Epithelial cell of esophagus (primary cell): ENCODE results near the gene PPP2R5D.

Experiments
- DNase-seq: peaks from one replicate; pipeline ENCODE4 v3.0.0; 2010; ENCODE audit warnings: low read depth
- H3K4me3 ChIP-seq: 2 replicates; pipeline ENCODE4 v1.5.1; 2011; ENCODE audit warnings: mild to moderate bottlenecking, low read length, control low read depth
- CTCF ChIP-seq: IDR thresholded peaks from 2 replicates; pipeline ENCODE4 v1.5.1; 2011; ENCODE audit warnings: low read depth, mild to moderate bottlenecking, low read length, control low read depth, inconsistent platforms; ENCODE audit not compliant: insufficient read depth; ENCODE audit errors: missing control alignments

Gene PPP2R5D

GRCh38 chr6:43061861-43062260 lies 77.5 kb downstream of the PPP2R5D start:
- no peak for TF ChIP-seq CTCF
- H3K4me3 ChIP-seq = no peak overlapping the region
- DNase-seq = no peak
